DND-41 (cell line): ENCODE data around the gene NRCAM.

Source experiments
- EZH2 ChIP-seq: IDR thresholded peaks from 3 replicates; pipeline ENCODE4 v1.6.1; 2012; ENCODE audit warnings: borderline replicate concordance, low read depth, mild to moderate bottlenecking, moderate library complexity, low read length, inconsistent platforms; ENCODE audit not compliant: severe bottlenecking
- TF ChIP-seq, protein P1 (sequence below): IDR thresholded peaks from 2 replicates; pipeline ENCODE4 v1.5.1; 2012; ENCODE audit warnings: borderline replicate concordance, low read length, moderate library complexity, mild to moderate bottlenecking; ENCODE audit not compliant: poor library complexity, severe bottlenecking; ENCODE audit errors: extremely low read depth

DNA sequence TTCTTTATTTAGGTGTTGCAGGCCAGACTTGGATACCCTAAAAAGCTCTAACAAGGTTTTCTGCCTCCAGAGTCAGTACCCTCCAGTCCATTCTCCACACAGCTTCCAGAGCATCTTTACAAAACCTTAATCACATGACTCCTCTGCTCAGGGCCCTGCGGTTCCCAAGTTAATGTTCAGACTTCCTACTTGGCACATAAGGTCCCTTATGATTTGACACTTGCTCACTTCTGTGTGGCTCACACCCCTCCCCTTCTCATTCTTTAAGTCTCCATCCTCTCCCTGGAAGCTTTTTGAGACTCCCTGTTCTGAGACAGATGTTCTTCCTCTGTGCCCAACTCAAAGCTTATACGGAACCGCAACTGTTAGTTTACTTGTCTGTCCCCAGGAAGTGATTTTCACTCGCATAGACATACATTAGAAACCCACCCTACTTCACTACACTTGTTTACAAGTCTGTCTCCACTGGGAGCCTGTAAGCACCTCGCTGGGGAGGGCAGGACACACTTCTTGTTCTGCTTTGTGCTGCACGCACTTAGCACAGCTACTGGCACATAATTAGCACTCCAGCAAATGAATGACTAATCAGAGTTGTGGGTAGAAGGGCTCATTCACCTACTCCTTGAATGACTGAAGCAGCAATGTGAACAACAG lies 171.8 kb downstream of the NRCAM start:
- TF ChIP-seq, protein P1, sequence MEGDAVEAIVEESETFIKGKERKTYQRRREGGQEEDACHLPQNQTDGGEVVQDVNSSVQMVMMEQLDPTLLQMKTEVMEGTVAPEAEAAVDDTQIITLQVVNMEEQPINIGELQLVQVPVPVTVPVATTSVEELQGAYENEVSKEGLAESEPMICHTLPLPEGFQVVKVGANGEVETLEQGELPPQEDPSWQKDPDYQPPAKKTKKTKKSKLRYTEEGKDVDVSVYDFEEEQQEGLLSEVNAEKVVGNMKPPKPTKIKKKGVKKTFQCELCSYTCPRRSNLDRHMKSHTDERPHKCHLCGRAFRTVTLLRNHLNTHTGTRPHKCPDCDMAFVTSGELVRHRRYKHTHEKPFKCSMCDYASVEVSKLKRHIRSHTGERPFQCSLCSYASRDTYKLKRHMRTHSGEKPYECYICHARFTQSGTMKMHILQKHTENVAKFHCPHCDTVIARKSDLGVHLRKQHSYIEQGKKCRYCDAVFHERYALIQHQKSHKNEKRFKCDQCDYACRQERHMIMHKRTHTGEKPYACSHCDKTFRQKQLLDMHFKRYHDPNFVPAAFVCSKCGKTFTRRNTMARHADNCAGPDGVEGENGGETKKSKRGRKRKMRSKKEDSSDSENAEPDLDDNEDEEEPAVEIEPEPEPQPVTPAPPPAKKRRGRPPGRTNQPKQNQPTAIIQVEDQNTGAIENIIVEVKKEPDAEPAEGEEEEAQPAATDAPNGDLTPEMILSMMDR: no peak
- no peak for TF ChIP-seq EZH2
